Skeletal muscle tissue (tissue), 4 donors: ENCODE results near the gene CLCN3. TPM values are rescaled to one million over a fixed set of nuclear protein-coding genes. Genes with fewer than 3 reads are reported as not detected.

Experiments used
- H3K27ac ChIP-seq: one replicate; pipeline ENCODE4 v1.7.0; 2013; ENCODE audit warnings: mild to moderate bottlenecking, low read depth, low read length, inconsistent platforms
- H3K27me3 ChIP-seq, 3 donors: one replicate each; pipeline ENCODE4 v1.7.0; 2013; ENCODE audit warnings: low read length in 3 of 3; ENCODE audit not compliant: control insufficient read depth in 3 of 3, insufficient read depth in 3 of 3
- H3K36me3 ChIP-seq, 3 donors: one replicate each; pipeline ENCODE4 v1.7.0; 2013; ENCODE audit warnings: low read length in 3 of 3; ENCODE audit not compliant: control insufficient read depth in 3 of 3, insufficient read depth in 3 of 3
- H3K4me1 ChIP-seq, 3 donors: one replicate each; pipeline ENCODE4 v1.7.0; 2013; ENCODE audit warnings: low read length in 3 of 3, mild to moderate bottlenecking in 3 of 3; ENCODE audit not compliant: control insufficient read depth in 3 of 3, insufficient read depth in 3 of 3
- H3K4me3 ChIP-seq, 3 donors: one replicate each; pipeline ENCODE4 v1.7.0; 2013; ENCODE audit warnings: low read length in 3 of 3
- H3K9ac ChIP-seq, 3 donors: one replicate each; pipeline ENCODE4 v1.7.0; 2013; ENCODE audit warnings: low read length in 3 of 3, mild to moderate bottlenecking in 3 of 3, moderate library complexity in 2 of 3, low read depth in 1 of 3
- H3K9me3 ChIP-seq, 3 donors: one replicate each; pipeline ENCODE4 v1.7.0; 2013; ENCODE audit warnings: low read length in 3 of 3; ENCODE audit not compliant: control insufficient read depth in 3 of 3
- total RNA-seq: library from RNA; depleted of rRNA; stranded (reverse); fragments of >200 nt; gene quantifications from one replicate; pipeline ENCODE4 v1.2.3, GENCODE V29; 2014
- donor health status: Osteomylitis.

The CLCN3 gene
- total RNA-seq, 1 donor from 2014 or later, result 25.1 TPM

DNA sequence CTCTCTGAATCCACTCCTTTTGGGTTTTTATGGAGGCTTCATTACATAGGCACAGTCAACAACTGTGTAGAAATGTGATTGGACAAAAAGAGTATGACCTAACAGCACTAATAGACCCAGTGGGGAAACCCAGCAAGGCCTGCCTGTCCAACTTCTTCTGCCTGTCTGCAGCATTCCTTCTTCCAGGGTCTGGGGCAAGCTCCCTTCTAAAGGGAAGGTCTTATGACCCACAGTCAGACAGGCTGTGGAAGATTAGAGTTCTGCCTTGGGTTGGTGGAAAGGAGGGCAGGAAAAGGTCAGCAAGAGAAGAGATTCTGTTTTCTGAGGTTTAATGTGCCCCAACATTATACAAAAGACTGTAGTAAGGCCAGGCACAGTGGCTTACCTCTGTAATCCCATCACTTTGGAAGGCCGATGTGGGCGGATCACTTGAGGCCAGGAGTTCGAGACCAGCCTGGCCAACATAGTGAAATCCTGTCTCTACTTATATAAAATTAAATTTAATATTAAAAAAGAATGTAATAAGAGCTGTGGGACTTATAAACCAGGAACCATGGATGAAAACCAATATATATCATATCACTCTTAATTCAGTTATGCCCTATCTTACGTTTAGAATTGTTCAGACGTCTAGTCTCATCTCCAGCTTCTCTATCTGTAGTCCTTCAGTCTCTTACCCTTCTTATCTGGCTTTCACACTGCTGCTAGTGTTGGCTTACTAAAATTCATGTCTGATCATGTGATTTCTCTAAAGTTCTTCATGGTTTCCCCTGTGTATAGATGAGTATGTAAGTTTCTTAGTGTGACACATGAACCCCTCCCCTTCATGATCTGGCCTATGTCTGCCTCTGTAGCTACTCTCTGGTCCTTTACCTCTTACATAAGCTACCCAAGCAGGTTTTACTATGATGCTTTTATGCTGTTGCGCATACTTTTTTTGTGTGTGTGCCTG is 6.2 kb downstream of the CLCN3 start:
- Histone ChIP-seq H3K36me3 (no peaks in the 10 kb centered on the region), H3K27ac (no peak overlapping the region), H3K9me3 (no peaks in the 10 kb centered on the region), H3K4me1 (peaks cover 6 to 10% (median 10%) of the 10 kb centered on the region in 3 donors), H3K27me3 (no peaks in the 10 kb centered on the region), H3K4me3 (no peak overlapping the region), H3K9ac (no peak overlapping the region)

DNA sequence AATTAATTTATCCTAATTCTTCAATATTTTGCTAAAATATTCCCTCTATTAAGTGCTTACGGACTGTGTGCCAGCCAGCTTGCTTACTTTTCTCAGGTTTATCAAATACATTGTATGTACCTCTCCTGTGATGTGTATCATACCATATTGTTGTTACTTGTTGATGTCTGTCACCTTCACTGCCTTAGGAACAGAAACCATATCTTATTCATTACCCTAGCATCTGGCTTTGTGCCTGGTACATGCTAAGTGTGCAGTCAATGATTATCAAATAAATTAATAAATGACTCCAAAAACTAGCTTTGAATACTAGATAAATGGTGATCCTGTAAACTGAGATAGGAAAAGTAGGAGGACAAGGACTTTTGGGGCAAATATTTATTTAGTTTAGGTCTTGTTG is 6.9 kb downstream of the CLCN3 start:
- no peaks in the 10 kb centered on the region for H3K27me3 ChIP-seq
- H3K9ac ChIP-seq, result no peak overlapping the region
- no peaks in the 10 kb centered on the region for H3K9me3 ChIP-seq
- no peak overlapping the region for H3K27ac ChIP-seq
- no peak overlapping the region for H3K4me3 ChIP-seq
- no peaks in the 10 kb centered on the region for H3K36me3 ChIP-seq
- H3K4me1 ChIP-seq, result peaks cover 6 to 10% (median 7%) of the 10 kb centered on the region in 3 donors

DNA sequence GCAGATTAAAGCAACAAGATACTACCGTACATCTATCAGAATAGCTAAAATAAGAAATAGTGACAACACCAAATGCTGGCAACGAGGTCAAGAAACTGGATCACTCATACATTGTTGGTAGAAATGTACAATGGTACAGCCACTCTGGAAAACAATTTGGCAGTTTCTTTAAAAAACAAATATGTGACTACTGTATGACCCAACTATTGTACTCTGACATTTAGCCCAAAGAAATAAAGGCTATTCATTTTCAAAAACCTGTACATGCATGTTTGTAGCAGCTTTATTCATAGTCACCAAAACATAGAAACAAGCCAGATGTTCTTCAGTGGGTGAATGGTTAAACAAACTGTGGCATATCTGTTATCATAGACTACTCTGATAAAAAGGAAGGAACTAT is 8.2 kb downstream of the CLCN3 start:
- Histone ChIP-seq H3K9me3 (no peaks in the 10 kb centered on the region), H3K9ac (no peak overlapping the region), H3K4me3 (no peak overlapping the region), H3K27ac (no peak overlapping the region), H3K4me1 (peaks cover 3 to 8% (median 7%) of the 10 kb centered on the region in 3 donors), H3K36me3 (no peaks in the 10 kb centered on the region), H3K27me3 (no peaks in the 10 kb centered on the region)

DNA sequence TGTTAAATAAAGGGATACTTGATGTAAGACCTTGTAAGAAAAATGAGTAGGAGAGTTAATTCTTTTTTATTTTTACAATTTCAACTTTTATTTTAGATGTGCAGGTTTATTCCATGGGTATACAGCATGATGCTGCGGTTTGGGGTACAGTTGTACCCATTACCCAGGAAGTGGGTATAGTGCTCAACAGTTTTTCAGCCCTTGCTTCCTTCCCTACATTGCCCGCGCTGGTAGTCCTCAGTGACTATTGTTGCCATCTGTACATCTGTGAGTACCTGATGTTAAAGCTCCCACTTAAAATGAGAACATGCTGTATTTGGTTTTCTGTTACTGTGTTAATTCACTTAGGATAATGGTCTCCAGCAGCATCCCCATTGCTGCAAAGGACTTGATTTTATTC is 9.7 kb downstream of the CLCN3 start:
- Histone ChIP-seq H3K4me3 (no peak overlapping the region), H3K9ac (no peak overlapping the region), H3K27me3 (no peaks in the 10 kb centered on the region), H3K9me3 (no peaks in the 10 kb centered on the region), H3K4me1 (peaks cover 3 to 8% (median 7%) of the 10 kb centered on the region in 3 donors), H3K36me3 (no peaks in the 10 kb centered on the region), H3K27ac (no peak overlapping the region)

DNA sequence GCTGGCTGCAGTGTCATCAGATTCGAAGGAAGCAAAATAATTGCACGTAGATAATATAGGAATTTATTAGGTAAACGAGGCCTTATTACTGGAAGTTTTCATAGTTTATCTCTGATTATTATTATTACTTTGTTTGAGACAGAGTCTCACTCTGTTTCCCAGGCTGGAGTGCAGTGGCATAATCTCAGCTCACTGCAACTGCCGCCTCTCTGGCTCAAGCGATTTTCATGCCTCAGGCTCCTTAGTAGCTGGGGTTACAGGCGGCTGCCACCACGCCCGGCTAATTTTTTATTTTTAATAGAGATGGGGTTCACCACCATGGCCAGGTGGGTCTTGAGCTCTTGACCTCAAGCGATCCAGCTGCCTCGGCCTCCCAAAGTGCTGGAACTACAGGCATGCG is 12.5 kb downstream of the CLCN3 start:
- no peaks in the 10 kb centered on the region for H3K4me1 ChIP-seq
- no peak overlapping the region for H3K27ac ChIP-seq
- peaks cover 0 to 6% (median 0%) of the 10 kb centered on the region in 3 donors for H3K36me3 ChIP-seq
- H3K4me3 ChIP-seq, result no peak overlapping the region
- H3K27me3 ChIP-seq, result no peaks in the 10 kb centered on the region
- H3K9me3 ChIP-seq, result no peaks in the 10 kb centered on the region
- H3K9ac ChIP-seq, result no peak overlapping the region

DNA sequence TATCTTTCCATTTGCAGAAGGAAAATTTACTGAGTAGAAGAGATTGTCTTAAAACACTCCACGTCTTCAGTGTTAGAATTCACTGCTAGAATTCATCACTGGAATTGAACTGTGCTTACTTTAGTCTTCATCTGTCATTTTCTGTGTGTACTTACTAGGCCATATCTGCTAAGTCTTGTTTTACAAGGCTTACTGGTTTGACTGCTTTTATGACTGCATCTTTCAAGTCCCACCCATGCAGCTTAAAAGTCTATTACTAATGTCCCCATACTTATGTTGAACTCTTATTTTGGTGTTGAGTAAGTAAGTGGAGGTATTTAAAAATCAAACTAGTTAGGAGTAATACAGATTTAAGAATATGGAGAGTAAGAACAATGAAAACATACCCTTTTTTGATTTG is 14.6 kb downstream of the CLCN3 start:
- Histone ChIP-seq H3K9me3 (no peaks in the 10 kb centered on the region), H3K9ac (no peak overlapping the region), H3K36me3 (peaks cover 0 to 9% (median 0%) of the 10 kb centered on the region in 3 donors), H3K4me3 (no peak overlapping the region), H3K4me1 (no peaks in the 10 kb centered on the region), H3K27me3 (no peaks in the 10 kb centered on the region), H3K27ac (no peak overlapping the region)

DNA sequence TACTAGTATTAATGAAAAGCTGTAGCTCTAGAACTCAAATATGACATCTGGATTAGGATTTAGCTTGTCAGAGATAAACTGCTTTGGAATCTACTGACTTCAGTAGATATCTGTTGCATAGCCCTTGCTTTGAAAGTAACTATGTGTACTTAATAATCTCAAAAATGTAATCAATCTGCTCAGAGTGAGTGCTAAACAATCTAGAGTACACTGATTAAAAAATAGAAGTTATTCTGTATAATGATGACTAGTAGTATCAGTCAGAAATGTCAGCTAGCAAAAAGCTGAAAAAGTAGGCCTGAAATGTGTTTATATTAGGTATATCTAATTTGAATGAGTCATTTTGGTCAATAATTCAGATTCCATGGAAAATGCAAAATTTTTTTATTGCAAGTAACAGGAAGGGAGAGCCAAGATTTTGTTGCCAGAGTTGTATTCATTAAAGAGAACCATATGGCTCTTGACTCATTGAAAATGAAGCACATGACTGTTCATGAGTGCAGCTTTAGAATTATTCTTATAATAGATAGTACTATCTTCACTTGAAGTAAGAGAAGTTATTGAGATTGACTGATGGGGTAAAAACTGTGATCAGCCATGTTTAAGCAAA is 20.0 kb downstream of the CLCN3 start:
- no peak overlapping the region for H3K27ac ChIP-seq
- H3K9ac ChIP-seq, result no peak overlapping the region
- H3K36me3 ChIP-seq, result peaks cover 0 to 23% (median 4%) of the 10 kb centered on the region in 3 donors
- no peaks in the 10 kb centered on the region for H3K9me3 ChIP-seq
- no peak overlapping the region for H3K4me3 ChIP-seq
- H3K4me1 ChIP-seq, result no peaks in the 10 kb centered on the region
- H3K27me3 ChIP-seq, result no peaks in the 10 kb centered on the region

DNA sequence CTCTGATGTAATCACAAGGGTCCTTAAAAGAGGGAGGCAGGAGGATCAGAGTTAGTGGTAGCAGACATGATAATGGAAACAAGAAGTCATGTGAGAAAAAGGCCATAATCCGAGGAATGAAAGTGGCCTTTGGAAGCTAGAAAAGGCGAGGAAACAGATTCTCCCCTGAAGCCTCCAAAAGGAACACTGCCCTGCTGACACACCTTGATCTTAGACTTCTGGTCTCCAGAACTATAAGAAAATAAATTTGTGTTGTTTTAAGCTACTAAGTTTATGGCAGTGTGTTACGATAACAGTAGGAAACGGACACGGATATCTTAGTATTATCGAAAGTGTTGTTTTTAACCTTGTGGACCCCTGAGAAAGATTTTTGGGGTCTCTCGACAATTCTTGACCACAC is 24.4 kb downstream of the CLCN3 start:
- Histone ChIP-seq H3K27me3 (no peaks in the 10 kb centered on the region), H3K4me1 (peaks cover 0 to under 1% (median 0%) of the 10 kb centered on the region in 3 donors), H3K9me3 (no peaks in the 10 kb centered on the region), H3K27ac (no peak overlapping the region), H3K9ac (no peak overlapping the region), H3K36me3 (peaks cover 0 to 18% (median 4%) of the 10 kb centered on the region in 3 donors), H3K4me3 (no peak overlapping the region)

DNA sequence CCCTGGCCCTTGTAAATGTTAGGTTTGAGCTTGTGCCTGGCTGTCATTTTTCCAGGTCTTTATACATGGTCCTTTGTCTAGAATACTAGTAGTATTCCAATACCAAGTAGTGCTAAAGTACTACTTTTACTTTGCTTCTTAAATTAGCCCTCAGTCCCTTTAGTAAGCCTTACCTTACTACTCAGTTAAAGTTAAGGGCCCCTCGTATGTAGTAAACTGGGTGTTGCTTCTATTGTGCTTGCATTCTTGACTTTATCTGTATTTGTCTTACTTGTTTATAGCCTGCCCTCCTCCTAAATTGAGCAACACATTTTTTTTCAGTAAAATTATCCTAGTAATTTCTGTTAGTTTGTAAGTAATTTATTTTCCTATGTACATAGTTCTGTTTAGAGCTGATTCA is 25.2 kb downstream of the CLCN3 start:
- Histone ChIP-seq H3K9ac (no peak overlapping the region), H3K4me3 (no peak overlapping the region), H3K4me1 (peaks cover 0 to 5% (median 3%) of the 10 kb centered on the region in 3 donors), H3K27me3 (no peaks in the 10 kb centered on the region), H3K9me3 (no peaks in the 10 kb centered on the region), H3K36me3 (peaks cover 0 to 15% (median 4%) of the 10 kb centered on the region in 3 donors), H3K27ac (no peak overlapping the region)
